ENCODE measurements around the gene MAPK13.
A peak's percentile ranks its signal among the peaks of the same experiment; 100 is the strongest.

MAPK13 gene

GRCh38 chr6:36129941-36130666 lies at the start of gene MAPK13:
Gene MAPK13, plus strand, starts transcription at chr6:36130513. Its CDS starts 70 bp downstream, at chr6:36130583.
- peak; percentile 51 for TF ChIP-seq ZBTB20 (tag by site-specific recombination; IDR thresholded peaks at IDR 0.05)
- TF ChIP-seq ZNF146 (tag by site-specific recombination; IDR thresholded peaks at IDR 0.05), result no peak
- TF ChIP-seq PBX3 (CRISPR knock-in tag; IDR thresholded peaks at IDR 0.05), result peak; percentile 22; the same call in 1 of the 2 replicates
- TF ChIP-seq IKZF3 (tag by site-specific recombination; IDR thresholded peaks at IDR 0.05), result 0 out of 2 replicates have a peak, but pooled peaks have one; percentile 21
- peak; percentile 25 for TF ChIP-seq ZBTB26 (tag by site-specific recombination; optimal IDR thresholded peaks at IDR 0.05)
- no peak for TF ChIP-seq BCL11A (tag by site-specific recombination; IDR thresholded peaks at IDR 0.05; ENCODE audit: low read depth)
- TF ChIP-seq ZSCAN16 (tag by site-specific recombination; IDR thresholded peaks at IDR 0.05), result no peak
- H3K4me3 ChIP-seq (ENCODE audit: low read depth, low read length), result peak within 1 kb of the TSS; percentile 49
- H3K9me3 ChIP-seq (ENCODE audit: control insufficient read depth, insufficient read depth, low read depth, low read length), result no peaks in the 10 kb centered on the region
- H3K27ac ChIP-seq (ENCODE audit: extremely low read depth, low read depth, low read length), result peak within 1 kb of the TSS; percentile 76
- peaks cover 13% of the 10 kb centered on the region for H3K4me1 ChIP-seq (ENCODE audit: control insufficient read depth, insufficient read depth, low read length)
- CTCF ChIA-PET, result interaction anchor here (0.7 to 1.0 kb wide), 2 partner anchors 9 to 147 kb away, joined by 3 read pairs; no protein-coding TSS in a partner anchor
- no peaks in the 10 kb centered on the region for H3K36me3 ChIP-seq (ENCODE audit: control insufficient read depth in 2 of 2, insufficient read depth in 1 of 2, low read length in 2 of 2)
- POLR2A ChIA-PET, result interaction anchor here (0.6 kb wide), 2 partner anchors 602 to 1200 kb away, joined by 3 to 6 read pairs; no protein-coding TSS in a partner anchor

- CTCF ChIA-PET, result interaction anchor here (1.5 to 6.3 kb wide), 2 partner anchors 13 to 55 kb away, joined by 6 to 49 read pairs; partner anchors contain the start of gene MAPK14
- Histone ChIP-seq H3K36me3 (ENCODE audit: control insufficient read depth in 2 of 2, insufficient read depth in 1 of 2, low read length in 2 of 2) (peaks cover 13 to 69% of the 10 kb centered on the region in 2 experiments), H3K4me3 (ENCODE audit: low read depth, low read length) (no peak overlapping the region), H3K4me1 (ENCODE audit: control insufficient read depth, insufficient read depth, low read length) (no peaks in the 10 kb centered on the region), H3K9me3 (ENCODE audit: control insufficient read depth, insufficient read depth, low read depth, low read length) (no peaks in the 10 kb centered on the region), H3K27ac (ENCODE audit: extremely low read depth, low read depth, low read length) (no peak overlapping the region)
- TF ChIP-seq ZFP37 (tag by site-specific recombination; IDR thresholded peaks at IDR 0.05), result no peak
- no peak for TF ChIP-seq ZFP41 (tag by site-specific recombination; IDR thresholded peaks at IDR 0.05; ENCODE audit: borderline replicate concordance)
- no peak for TF ChIP-seq ZNF140 (tag by site-specific recombination; IDR thresholded peaks at IDR 0.05)
- TF ChIP-seq ZNF350 (tag by site-specific recombination; IDR thresholded peaks at IDR 0.05), result no peak
- TF ChIP-seq ZSCAN30 (tag by site-specific recombination; IDR thresholded peaks at IDR 0.05), result no peak
- no peak for TF ChIP-seq ZNF777 (tag by site-specific recombination; IDR thresholded peaks at IDR 0.05; ENCODE audit: borderline replicate concordance)
- no peak for TF ChIP-seq ZNF530 (tag by site-specific recombination; IDR thresholded peaks at IDR 0.05; ENCODE audit: low read depth)
- TF ChIP-seq ZNF518A (tag by site-specific recombination; conservative IDR thresholded peaks at IDR 0.05; ENCODE audit: low read depth), result no peak
- TF ChIP-seq SALL2 (tag by site-specific recombination; IDR thresholded peaks at IDR 0.05; ENCODE audit: borderline replicate concordance), result no peak
- TF ChIP-seq ZNF600 (tag by site-specific recombination; IDR thresholded peaks at IDR 0.05), result no peak
- no peak for TF ChIP-seq KLF1 (tag by site-specific recombination; IDR thresholded peaks at IDR 0.05)
- TF ChIP-seq ZNF596 (tag by site-specific recombination; IDR thresholded peaks at IDR 0.05), result no peak
- TF ChIP-seq ZBTB1 (tag by site-specific recombination; IDR thresholded peaks at IDR 0.05), result no peak
- no peak for TF ChIP-seq EGR2 (tag by site-specific recombination; IDR thresholded peaks at IDR 0.05; ENCODE audit: low read depth)
- TF ChIP-seq ZNF645 (tag by site-specific recombination; IDR thresholded peaks at IDR 0.05), result no peak
- TF ChIP-seq FEZF1 (tag by site-specific recombination; IDR thresholded peaks at IDR 0.05), result no peak
- TF ChIP-seq BCL11B (tag by site-specific recombination; IDR thresholded peaks at IDR 0.05; ENCODE audit: low read depth), result no peak
- POLR2A ChIA-PET, result no interaction called here
Measured at GRCh38 chr6:36082318-36082717, 48.0 kb upstream of the MAPK13 start.

Data from HEK293 (cell line).